ENCODE measurements around the gene YBEY.

YBEY gene

DNA sequence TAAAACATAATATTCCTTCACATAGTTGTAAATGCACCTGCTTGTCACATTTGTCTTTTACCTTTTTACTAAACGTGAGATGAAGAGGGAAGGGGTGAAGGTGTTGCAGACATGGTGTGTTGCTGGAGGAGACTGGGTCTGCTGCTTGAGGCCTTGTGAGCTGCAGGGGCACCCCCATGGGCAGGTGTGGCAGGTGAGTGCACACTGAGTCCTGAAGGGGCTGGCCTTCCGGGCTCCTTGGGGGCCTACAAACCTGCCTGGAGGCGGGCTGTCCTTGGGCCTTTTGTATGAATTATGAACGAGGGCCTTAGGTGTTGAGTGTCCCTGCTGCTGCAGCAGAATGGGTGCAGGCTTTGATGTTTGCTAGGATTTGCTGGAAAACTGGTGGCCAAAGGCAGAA lies 41.6 kb downstream of the YBEY start:
- DNase-seq (ENCODE audit: low read depth in 2 of 2) = no peak

DNA sequence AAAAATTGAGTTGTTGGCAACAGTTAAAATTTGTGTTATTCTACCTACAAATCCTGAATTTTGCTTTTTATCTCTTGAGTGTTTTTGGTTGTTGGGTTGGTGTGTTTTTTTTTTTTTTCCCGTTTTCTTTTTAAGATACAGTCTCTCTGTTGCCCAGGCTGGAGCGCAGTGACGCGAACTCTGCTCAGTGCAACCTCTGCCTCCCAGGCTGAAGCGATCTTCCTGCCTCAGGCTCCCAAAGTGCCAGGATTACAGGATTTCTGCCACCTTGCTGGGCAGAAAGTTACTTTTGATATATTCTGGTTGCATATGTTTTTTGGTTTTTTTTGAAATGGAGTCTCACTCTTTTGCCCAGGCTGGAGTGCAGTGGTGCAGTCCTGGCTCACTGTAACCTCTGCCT lies 42.0 kb downstream of the YBEY start:
- no peak for DNase-seq (ENCODE audit: low read depth in 2 of 2)

DNA sequence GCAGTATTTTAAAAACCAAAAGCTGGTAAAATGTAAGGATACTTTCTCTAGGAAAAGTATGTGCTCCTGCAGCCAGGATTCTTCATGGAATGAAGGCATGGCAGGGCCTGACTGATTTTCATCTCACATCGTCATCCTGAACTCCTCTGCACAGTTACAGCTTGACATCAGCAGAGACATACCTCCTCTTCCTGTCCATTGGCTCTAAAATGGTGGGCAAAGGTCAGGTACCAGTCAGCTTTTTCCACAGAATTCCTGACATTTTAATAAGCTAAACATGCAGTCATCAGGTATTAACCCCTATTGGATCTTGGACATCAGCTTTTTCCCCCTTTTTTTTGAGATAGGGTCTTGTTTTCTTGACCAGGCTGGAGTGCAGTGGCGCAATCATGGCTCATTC lies 43.7 kb downstream of the YBEY start:
- no peak for DNase-seq (ENCODE audit: low read depth in 2 of 2)

- no peak for DNase-seq (ENCODE audit: low read depth in 2 of 2)
Measured at GRCh38 chr21:46334351-46335140, 48.4 kb downstream of the YBEY start.

- DNase-seq (ENCODE audit: low read depth in 2 of 2) = no peak
Measured at GRCh38 chr21:46336603-46337002, 50.5 kb downstream of the YBEY start.

GRCh38 chr21:46340998-46341397 lies 54.9 kb downstream of the YBEY start:
- no peak for DNase-seq (ENCODE audit: low read depth in 2 of 2)

DNA sequence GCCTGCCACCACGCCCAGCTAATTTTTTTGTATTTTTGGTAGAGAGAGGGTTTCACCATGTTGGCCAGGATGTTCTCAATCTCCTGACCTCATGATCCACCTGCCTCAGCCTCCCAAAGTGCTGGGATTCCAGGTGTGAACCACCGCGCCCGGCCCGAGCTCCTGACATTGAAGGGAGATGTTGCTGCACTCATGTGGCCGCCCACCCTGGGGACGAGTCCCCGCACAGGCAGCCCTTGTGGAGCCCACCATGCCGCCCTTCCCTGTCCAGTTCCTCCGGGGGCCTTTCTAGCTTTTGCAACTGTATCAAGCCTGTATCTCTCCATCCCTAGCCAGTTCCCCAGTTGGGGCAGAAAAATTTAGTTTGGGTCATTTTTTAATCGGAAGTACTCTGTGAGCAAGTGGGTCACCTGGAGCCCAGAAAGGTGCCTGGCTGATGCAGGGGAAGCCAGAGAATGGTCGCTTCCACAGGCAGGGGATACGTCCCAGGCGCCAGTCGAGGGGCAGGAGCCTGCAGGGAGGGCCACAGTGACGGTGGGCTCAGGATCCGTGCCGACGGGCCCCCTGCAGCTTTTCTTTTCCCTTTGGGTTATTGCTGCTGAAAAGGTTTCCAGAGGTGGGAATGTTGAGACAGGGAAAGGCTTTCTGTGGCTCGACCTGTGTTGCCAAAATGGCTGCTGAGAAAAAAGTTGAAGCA lies 58.2 kb downstream of the YBEY start:
- DNase-seq (ENCODE audit: low read depth in 2 of 2) = no peak

DNA sequence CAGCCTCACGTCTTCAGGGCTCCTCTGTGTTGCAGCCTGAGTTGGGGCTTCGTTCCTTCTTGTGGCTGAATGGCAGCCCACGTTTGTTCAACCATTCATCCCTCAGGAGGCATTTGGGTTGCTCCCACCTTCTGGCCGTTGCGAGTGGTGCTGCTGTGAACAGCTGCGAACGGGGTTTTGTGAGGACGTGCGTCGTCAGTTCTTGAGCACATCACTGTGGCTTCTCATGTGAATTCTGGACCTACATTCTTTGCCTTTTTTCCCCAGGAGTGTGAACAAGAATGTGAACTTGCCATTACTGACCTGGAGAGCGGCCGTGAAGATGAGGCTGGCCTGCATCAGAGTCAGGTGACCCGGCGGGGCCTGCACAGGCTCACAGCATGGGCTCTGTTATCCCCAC lies 59.7 kb downstream of the YBEY start:
- no peak for DNase-seq (ENCODE audit: low read depth in 2 of 2)

DNA sequence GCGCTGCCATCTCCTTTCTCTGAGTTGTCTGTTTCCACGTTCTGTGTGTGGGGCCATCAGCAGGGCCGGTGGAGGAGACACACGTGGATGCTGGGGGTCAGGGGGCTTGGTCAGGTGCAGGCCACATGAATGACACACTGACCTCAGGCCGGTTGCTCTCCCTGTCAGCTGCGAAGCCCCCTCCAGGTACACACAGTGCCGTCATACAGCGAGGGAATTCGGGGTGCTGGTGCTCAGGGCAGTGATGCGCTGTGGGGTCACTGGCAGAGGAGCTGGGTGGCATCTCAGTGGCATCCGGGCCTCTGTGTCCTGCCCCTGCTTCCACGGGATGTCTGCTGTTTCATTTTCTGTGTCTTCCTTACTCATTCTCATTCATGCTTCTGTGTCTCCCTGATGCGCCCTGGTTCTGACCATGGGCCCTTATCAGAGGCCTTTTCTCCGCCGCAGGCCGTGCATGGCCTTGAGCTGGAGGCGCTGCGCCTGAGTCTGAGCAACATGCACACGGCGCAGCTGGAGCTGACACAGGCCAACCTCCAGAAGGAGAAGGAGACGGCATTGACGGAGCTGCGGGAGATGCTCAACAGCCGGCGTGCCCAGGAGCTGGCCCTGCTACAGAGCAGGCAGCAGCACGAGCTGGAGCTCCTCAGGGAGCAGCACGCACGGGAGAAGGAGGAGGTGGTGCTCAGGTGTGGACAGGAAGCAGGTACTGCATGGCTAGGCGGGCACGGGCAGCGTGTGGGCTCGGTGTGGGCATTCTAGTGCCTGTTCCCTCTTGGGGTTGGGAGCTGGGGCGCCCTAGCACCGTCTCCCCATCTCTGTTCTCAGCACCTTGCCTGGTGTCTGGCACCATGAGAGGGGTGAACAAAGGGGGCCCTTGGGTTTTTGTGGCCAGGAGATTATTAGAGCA lies 60.4 kb downstream of the YBEY start:
- no peak for DNase-seq (ENCODE audit: low read depth in 2 of 2)

- DNase-seq (ENCODE audit: low read depth in 2 of 2) = no peak
Measured at GRCh38 chr21:46347203-46347550, 61.0 kb downstream of the YBEY start.
